Measurements from ENCODE around the gene MTCL1.

- TF ChIP-seq SIN3A (conservative IDR thresholded peaks at IDR 0.05 in 1 of 2, IDR thresholded peaks at IDR 0.05 in 1 of 2; ENCODE audit: low read depth in 1 of 2, low read length in 2 of 2): no peak
- TF ChIP-seq JUND (IDR thresholded peaks at IDR 0.05; ENCODE audit: low read length): no peak
- TF ChIP-seq, protein P1, sequence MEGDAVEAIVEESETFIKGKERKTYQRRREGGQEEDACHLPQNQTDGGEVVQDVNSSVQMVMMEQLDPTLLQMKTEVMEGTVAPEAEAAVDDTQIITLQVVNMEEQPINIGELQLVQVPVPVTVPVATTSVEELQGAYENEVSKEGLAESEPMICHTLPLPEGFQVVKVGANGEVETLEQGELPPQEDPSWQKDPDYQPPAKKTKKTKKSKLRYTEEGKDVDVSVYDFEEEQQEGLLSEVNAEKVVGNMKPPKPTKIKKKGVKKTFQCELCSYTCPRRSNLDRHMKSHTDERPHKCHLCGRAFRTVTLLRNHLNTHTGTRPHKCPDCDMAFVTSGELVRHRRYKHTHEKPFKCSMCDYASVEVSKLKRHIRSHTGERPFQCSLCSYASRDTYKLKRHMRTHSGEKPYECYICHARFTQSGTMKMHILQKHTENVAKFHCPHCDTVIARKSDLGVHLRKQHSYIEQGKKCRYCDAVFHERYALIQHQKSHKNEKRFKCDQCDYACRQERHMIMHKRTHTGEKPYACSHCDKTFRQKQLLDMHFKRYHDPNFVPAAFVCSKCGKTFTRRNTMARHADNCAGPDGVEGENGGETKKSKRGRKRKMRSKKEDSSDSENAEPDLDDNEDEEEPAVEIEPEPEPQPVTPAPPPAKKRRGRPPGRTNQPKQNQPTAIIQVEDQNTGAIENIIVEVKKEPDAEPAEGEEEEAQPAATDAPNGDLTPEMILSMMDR (IDR thresholded peaks at IDR 0.05; ENCODE audit: control extremely low read depth in 1 of 3, insufficient read depth in 1 of 3, low read depth in 1 of 3, low read length in 3 of 3): no peak
- TF ChIP-seq EZH2 (IDR thresholded peaks at IDR 0.05; ENCODE audit: low read depth, low read length, severe bottlenecking): no peak
- TF ChIP-seq, protein P2, sequence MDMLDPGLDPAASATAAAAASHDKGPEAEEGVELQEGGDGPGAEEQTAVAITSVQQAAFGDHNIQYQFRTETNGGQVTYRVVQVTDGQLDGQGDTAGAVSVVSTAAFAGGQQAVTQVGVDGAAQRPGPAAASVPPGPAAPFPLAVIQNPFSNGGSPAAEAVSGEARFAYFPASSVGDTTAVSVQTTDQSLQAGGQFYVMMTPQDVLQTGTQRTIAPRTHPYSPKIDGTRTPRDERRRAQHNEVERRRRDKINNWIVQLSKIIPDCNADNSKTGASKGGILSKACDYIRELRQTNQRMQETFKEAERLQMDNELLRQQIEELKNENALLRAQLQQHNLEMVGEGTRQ (IDR thresholded peaks at IDR 0.05; ENCODE audit: low read length): no peak
- no peak for TF ChIP-seq GTF2F1 (IDR thresholded peaks at IDR 0.05; ENCODE audit: borderline replicate concordance, low read depth, low read length)
- TF ChIP-seq RNF2 (IDR thresholded peaks at IDR 0.05; ENCODE audit: borderline replicate concordance, low read depth, low read length, missing control alignments, poor library complexity, severe bottlenecking): no peak
- TF ChIP-seq JUN (IDR thresholded peaks at IDR 0.05; ENCODE audit: low read depth, low read length): no peak
- no peak for TF ChIP-seq ATF2 (IDR thresholded peaks at IDR 0.05; ENCODE audit: low read length)
- TF ChIP-seq PHF8 (conservative IDR thresholded peaks at IDR 0.05; ENCODE audit: low read depth, low read length): no peak
- TF ChIP-seq TAF1 (IDR thresholded peaks at IDR 0.05; ENCODE audit: low read depth, low read length): no peak
These were observed 128.1 kb downstream of the MTCL1 start for GRCh38 chr18:8833480-8833879.
